Measurements from ENCODE around the gene QSER1. TPM values are rescaled to one million over a fixed set of nuclear protein-coding genes. Genes with fewer than 3 reads are reported as not detected.

Gene QSER1
- total and polyA plus RNA-seq, 4 donors, result 2.4 to 12.6 (median 7.1) TPM

GRCh38 chr11:33001281-33001680 lies 108.7 kb downstream of the QSER1 start:
- no peaks in the 10 kb centered on the region for H3K36me3 ChIP-seq (ENCODE audit: control insufficient read depth in 4 of 4, insufficient read depth in 3 of 4, low read depth in 1 of 4, low read length in 3 of 4)
- H3K9ac ChIP-seq (ENCODE audit: low read depth in 1 of 2, low read length in 2 of 2), result no peak overlapping the region
- H3K4me3 ChIP-seq (ENCODE audit: low read depth in 1 of 3, low read length in 3 of 3), result no peak overlapping the region
- no peak for TF ChIP-seq HNF4G (IDR thresholded peaks at IDR 0.05)
- no peak for TF ChIP-seq FOXA1 (IDR thresholded peaks at IDR 0.05)
- TF ChIP-seq SP1 (IDR thresholded peaks at IDR 0.05), result no peak
- no peak for TF ChIP-seq HNF4A (conservative IDR thresholded peaks at IDR 0.05)
- TF ChIP-seq FOXA2 (IDR thresholded peaks at IDR 0.05), result no peak
- TF ChIP-seq RXRA (IDR thresholded peaks at IDR 0.05), result no peak
- no peak for TF ChIP-seq GABPA (IDR thresholded peaks at IDR 0.05 in 1 of 2, conservative IDR thresholded peaks at IDR 0.05 in 1 of 2)
- TF ChIP-seq REST (IDR thresholded peaks at IDR 0.05), result no peak
- no peak for TF ChIP-seq ZBTB33 (IDR thresholded peaks at IDR 0.05)
- no peak for TF ChIP-seq NR2F2 (IDR thresholded peaks at IDR 0.05)
- TF ChIP-seq RAD21 (IDR thresholded peaks at IDR 0.05), result no peak
- no peak for TF ChIP-seq MAX (IDR thresholded peaks at IDR 0.05)
- no peak for TF ChIP-seq JUND (IDR thresholded peaks at IDR 0.05)
- TF ChIP-seq YY1 (IDR thresholded peaks at IDR 0.05), result no peak
- no peak for TF ChIP-seq EGR1 (IDR thresholded peaks at IDR 0.05; ENCODE audit: low read depth in 2 of 2)
- no peak for TF ChIP-seq ATF3 (IDR thresholded peaks at IDR 0.05)
- TF ChIP-seq CTCF (IDR thresholded peaks at IDR 0.05; ENCODE audit: low read depth, low read length, missing input control), result no peak
- DNase-seq (ENCODE audit: low spot score), result no peak
- no peaks in the 10 kb centered on the region for H3K9me3 ChIP-seq (ENCODE audit: control insufficient read depth in 4 of 4, low read length in 3 of 4)
- 90% methylated on average over 6 of the region's 6 CpGs for WGBS
- H3K27me3 ChIP-seq (ENCODE audit: control insufficient read depth in 4 of 4, insufficient read depth in 4 of 4, low read length in 3 of 4), result no peaks in the 10 kb centered on the region
- no peaks in the 10 kb centered on the region for H3K4me1 ChIP-seq (ENCODE audit: control insufficient read depth in 4 of 4, insufficient read depth in 4 of 4, low read length in 3 of 4)
- no peak overlapping the region for H3K27ac ChIP-seq (ENCODE audit: low read depth in 1 of 2, low read length in 2 of 2)

All from liver (tissue), 9 donors.